Activated B cell treated with CpG ODN at 0.5 μM for 24 hours (primary cell): ENCODE data around the gene SHISA9. TPM values are rescaled to one million over a fixed set of nuclear protein-coding genes. Genes with fewer than 3 reads are reported as not detected.
"Not testable (repeated sequence)": the region's sequence is repeated elsewhere in the genome, so short reads cannot be mapped to it uniquely, and the experiment has no call there.

ENCODE experiments used
- ATAC-seq: fragments of 200-7000 bp; cut with Tn5 transposase; one replicate; pipeline ENCODE4 v1.10.0; 2021; ENCODE audit warnings: low read depth, mild to moderate bottlenecking, moderate library complexity
- CTCF ChIA-PET: fragments of 350-600 bp; sonication (Branson Sonifier 250); formaldehyde crosslinking; loops from one replicate; lab custom pipeline; 2021; ENCODE audit warnings: antibody characterized with exemption; lab: Charles Lee
- POLR2A ChIA-PET: fragments of 350-600 bp; sonication (Branson Sonifier 250); formaldehyde crosslinking; loops from one replicate; lab custom pipeline; 2021; ENCODE audit warnings: antibody characterized with exemption; lab: Charles Lee
- DNase-seq: peaks from one replicate; pipeline ENCODE4 v3.0.0; 2022
- H3K27ac Mint-ChIP-seq: one replicate; pipeline ENCODE4 v1.8.0; 2020; ENCODE audit warnings: mixed read lengths
- H3K27me3 Mint-ChIP-seq: one replicate; pipeline ENCODE4 v1.8.0; 2021; ENCODE audit warnings: mixed read lengths
- H3K36me3 Mint-ChIP-seq: one replicate; pipeline ENCODE4 v1.8.0; 2021; ENCODE audit warnings: low read depth, mixed read lengths
- H3K4me1 Mint-ChIP-seq: one replicate; pipeline ENCODE4 v1.8.0; 2021; ENCODE audit warnings: mixed read lengths
- H3K4me3 Mint-ChIP-seq: one replicate; pipeline ENCODE4 v1.8.0; 2020; ENCODE audit warnings: mild to moderate bottlenecking, mixed read lengths
- H3K9me3 Mint-ChIP-seq: one replicate; pipeline ENCODE4 v1.8.0; 2020; ENCODE audit warnings: mixed read lengths
- intact Hi-C: fragments of 100-400 bp; cut with micrococcal nuclease; formaldehyde crosslinking; loops from one replicate; pipeline ENCODE4 v1.15.1; 2024
- total RNA-seq: library from RNA; stranded (reverse); gene quantifications from 2 replicates; pipeline ENCODE4 v1.2.3, GENCODE V29; 2022
- TF ChIP-seq, protein P1 (sequence below): fragments of 200-600 bp; IDR thresholded peaks from one replicate; pipeline ENCODE4 v1.8.0; 2022; ENCODE audit warnings: antibody characterized with exemption, mild to moderate bottlenecking

SHISA9 gene
- total RNA-seq, 1 donor from 2014 or later, result 0.07 TPM

- Mint-ChIP-seq H3K27me3 (peaks cover 50% of the 10 kb centered on the region), H3K27ac (no peak overlapping the region), H3K9me3 (no peaks in the 10 kb centered on the region), H3K4me1 (peaks cover 8% of the 10 kb centered on the region), H3K4me3 (no peak overlapping the region), H3K36me3 (no peaks in the 10 kb centered on the region)
- intact Hi-C loops, result no loop called here
- no peak for ATAC-seq
- CTCF ChIA-PET, result no interaction called here
- POLR2A ChIA-PET, result no interaction called here
- no peak for DNase-seq
- TF ChIP-seq, protein P1, sequence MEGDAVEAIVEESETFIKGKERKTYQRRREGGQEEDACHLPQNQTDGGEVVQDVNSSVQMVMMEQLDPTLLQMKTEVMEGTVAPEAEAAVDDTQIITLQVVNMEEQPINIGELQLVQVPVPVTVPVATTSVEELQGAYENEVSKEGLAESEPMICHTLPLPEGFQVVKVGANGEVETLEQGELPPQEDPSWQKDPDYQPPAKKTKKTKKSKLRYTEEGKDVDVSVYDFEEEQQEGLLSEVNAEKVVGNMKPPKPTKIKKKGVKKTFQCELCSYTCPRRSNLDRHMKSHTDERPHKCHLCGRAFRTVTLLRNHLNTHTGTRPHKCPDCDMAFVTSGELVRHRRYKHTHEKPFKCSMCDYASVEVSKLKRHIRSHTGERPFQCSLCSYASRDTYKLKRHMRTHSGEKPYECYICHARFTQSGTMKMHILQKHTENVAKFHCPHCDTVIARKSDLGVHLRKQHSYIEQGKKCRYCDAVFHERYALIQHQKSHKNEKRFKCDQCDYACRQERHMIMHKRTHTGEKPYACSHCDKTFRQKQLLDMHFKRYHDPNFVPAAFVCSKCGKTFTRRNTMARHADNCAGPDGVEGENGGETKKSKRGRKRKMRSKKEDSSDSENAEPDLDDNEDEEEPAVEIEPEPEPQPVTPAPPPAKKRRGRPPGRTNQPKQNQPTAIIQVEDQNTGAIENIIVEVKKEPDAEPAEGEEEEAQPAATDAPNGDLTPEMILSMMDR, result no peak
These were observed 5.5 kb downstream of the SHISA9 start for GRCh38 chr16:12906765-12907516.

DNA sequence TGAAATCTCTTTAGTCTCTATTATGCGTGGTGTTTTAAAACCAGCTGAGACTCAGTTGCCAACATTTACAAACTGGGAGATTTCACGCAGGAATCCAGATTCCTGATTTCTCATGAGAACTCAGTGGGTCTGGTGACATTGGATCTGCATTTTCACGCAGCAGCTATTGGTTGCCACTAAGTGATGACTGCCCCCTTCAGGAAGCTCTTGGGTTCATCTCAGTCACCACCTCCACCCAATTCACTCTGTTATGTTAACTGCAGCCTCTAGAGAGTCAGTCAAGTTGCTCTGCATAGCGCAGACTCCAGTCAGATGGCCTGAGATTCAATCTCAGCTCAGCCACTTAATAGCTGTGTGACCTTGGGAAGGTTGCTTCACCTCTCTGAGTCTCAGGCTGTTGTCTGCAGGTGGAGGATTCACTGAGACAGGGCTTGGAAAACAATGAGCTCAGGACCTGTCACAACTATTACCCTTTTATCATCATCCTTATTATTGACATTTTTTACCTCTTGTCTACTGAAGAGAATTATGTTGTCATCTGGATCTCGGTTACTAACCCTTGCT is 6.4 kb downstream of the SHISA9 start:
- no peaks in the 10 kb centered on the region for H3K36me3 Mint-ChIP-seq
- H3K27me3 Mint-ChIP-seq, result peaks cover 44% of the 10 kb centered on the region
- H3K27ac Mint-ChIP-seq, result no peak overlapping the region
- DNase-seq (no peak), ATAC-seq (no peak)
- no peaks in the 10 kb centered on the region for H3K9me3 Mint-ChIP-seq
- POLR2A ChIA-PET, result no interaction called here
- peaks cover 3% of the 10 kb centered on the region for H3K4me1 Mint-ChIP-seq
- CTCF ChIA-PET, result no interaction called here
- intact Hi-C loops, result no loop called here
- H3K4me3 Mint-ChIP-seq, result no peak overlapping the region
- TF ChIP-seq, protein P1, result no peak

DNA sequence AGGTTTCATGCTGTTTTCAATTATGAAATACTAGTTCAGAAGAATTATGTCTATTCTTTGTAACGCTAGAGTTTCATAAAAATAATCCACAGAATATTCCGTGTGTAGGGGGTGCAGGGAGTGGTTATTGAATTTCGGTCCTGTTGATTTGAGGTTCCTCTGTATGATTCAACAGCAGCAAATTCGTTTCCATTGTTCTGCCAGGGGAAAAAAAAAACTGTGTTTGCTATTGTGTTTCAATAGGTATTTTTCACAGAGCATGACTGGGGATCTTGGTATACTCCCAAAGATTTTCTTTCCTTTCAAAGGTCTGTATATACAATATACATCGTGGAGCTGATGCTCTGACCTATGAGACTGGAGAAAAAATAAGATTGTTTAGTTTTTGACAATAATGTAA is 15.8 kb downstream of the SHISA9 start:
- Mint-ChIP-seq H3K27ac (no peak overlapping the region), H3K4me3 (no peak overlapping the region), H3K4me1 (no peaks in the 10 kb centered on the region), H3K36me3 (no peaks in the 10 kb centered on the region), H3K9me3 (no peaks in the 10 kb centered on the region), H3K27me3 (peaks cover 11% of the 10 kb centered on the region)
- ChIA-PET POLR2A (no interaction called here), CTCF (no interaction called here)
- TF ChIP-seq, protein P1, result no peak
- intact Hi-C loops, result no loop called here
- ATAC-seq (no peak), DNase-seq (no peak)

- DNase-seq (no peak), ATAC-seq (no peak)
- no peak overlapping the region for H3K27ac Mint-ChIP-seq
- H3K36me3 Mint-ChIP-seq, result no peaks in the 10 kb centered on the region
- no peaks in the 10 kb centered on the region for H3K9me3 Mint-ChIP-seq
- ChIA-PET CTCF (no interaction called here), POLR2A (no interaction called here)
- TF ChIP-seq, protein P1, result no peak
- no peak overlapping the region for H3K4me3 Mint-ChIP-seq
- peaks cover 11% of the 10 kb centered on the region for H3K27me3 Mint-ChIP-seq
- intact Hi-C loops, result no loop called here
- H3K4me1 Mint-ChIP-seq, result no peaks in the 10 kb centered on the region
These were observed 16.3 kb downstream of the SHISA9 start for GRCh38 chr16:12917653-12918052.

DNA sequence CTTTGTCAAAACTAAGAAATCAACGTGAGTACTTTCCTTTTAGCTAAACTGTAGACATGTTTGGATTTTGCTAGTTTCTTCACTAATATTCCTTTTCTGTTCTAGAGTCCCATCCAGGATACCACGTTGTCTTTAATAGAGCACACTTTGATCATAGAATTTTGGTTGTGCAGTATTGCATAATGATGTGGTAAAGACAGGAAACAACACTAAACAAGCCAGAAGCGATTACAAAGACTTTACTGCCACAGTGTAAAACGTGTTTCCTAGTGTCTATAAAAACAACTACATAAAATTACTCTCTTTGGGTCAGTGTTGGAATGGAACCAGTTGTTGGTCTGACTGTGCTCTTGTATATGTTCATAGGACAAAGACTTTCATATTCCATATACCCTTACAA is 19.3 kb downstream of the SHISA9 start:
- H3K27me3 Mint-ChIP-seq, result peaks cover 21% of the 10 kb centered on the region
- intact Hi-C loops, result no loop called here
- H3K27ac Mint-ChIP-seq, result no peak overlapping the region
- no peak overlapping the region for H3K4me3 Mint-ChIP-seq
- H3K4me1 Mint-ChIP-seq, result no peaks in the 10 kb centered on the region
- no peaks in the 10 kb centered on the region for H3K9me3 Mint-ChIP-seq
- TF ChIP-seq, protein P1, result no peak
- DNase-seq, result no peak
- ChIA-PET POLR2A (no interaction called here), CTCF (no interaction called here)
- no peaks in the 10 kb centered on the region for H3K36me3 Mint-ChIP-seq
- no peak for ATAC-seq

- POLR2A ChIA-PET, ATAC-seq, H3K4me1 Mint-ChIP-seq, intact Hi-C loops, H3K27ac Mint-ChIP-seq, H3K9me3 Mint-ChIP-seq, DNase-seq, CTCF ChIA-PET, H3K4me3 Mint-ChIP-seq, H3K36me3 Mint-ChIP-seq: not testable (repeated sequence)
- peaks cover 20% of the 10 kb centered on the region for H3K27me3 Mint-ChIP-seq
These were observed 22.2 kb downstream of the SHISA9 start for GRCh38 chr16:12923640-12924039.
